ENCODE measurements around the gene ASCC1. TPM values are rescaled to one million over a fixed set of nuclear protein-coding genes. Genes with fewer than 3 reads are reported as not detected.
A peak's percentile ranks its signal among the peaks of the same experiment; 100 is the strongest.
"Not testable (repeated sequence)": the region's sequence is repeated elsewhere in the genome, so short reads cannot be mapped to it uniquely, and the experiment has no call there.

ASCC1 gene
- total and polyA plus RNA-seq, 2 of the 13 experiments (the other 11 are each of a cell fraction or from before 2014, with no cell fraction given), result 21.6 to 30.1 TPM

DNA sequence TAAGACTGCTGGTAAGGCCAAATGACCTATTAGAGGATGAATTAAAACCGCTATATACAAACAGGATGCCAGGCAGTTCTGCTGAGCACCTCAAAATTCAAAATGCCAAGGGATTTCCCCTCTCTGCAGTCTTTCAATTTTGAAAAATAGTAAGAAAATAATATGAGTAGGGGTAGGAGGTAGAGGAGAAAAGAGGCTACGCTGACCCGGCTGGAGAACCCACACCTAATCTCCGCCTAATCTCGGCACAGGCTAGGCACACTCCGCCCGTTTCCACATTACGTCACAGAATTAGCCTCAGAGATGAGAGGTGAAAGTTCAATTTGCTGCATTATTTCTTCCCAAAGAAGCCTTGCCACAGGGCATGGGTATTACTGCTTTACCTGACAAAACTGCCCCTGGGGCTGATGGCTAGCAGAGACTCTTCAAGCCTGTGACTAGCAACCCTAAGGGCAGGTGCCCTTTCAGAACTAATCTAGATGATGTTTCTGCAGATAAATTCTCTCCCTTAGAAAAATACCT is 106.4 kb downstream of the ASCC1 start (continued):
- TF ChIP-seq SYNCRIP (IDR thresholded peaks at IDR 0.05; ENCODE audit: insufficient read depth, low read depth, low read length), result no peak

DNA sequence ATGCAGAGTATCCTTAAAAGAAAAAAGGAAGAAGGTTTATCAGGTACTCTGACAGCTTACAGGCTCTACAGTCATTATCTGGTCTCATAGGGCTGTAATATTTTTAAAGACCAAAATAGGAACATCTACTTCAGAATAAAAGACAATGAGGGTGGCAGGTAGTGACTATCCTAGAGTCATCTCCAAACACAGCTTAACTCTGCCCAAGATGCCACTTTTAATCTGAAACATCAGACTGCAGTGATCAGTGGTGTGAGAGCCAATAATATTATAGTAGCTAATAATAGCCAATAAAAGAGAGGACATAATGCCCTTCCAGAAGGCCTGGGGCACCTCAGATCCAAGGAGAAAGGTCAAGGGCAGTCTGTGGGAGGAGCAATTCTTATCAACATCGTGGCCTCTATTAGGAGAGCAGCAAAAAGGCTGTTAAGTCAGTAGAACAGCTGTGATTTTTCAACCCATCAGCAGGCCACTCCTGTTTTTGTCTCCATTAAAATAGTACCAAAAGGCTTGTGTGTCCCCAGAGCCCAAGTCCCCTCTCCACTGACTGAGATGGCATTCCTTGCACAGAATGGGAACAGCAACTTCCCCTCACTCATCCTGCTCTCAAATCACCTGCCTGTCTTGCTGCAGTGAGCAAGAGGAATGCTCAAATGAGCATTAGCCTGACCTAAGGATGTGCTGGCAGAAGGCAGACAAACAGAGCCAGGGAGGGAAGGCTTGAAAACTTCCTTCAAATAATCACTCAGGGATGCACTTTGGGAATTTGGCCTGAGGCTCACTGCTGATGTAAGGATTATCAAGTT is 107.0 kb downstream of the ASCC1 start:
- H3K4me1 ChIP-seq (ENCODE audit: insufficient read depth, low read length), result peaks cover 49% of the 10 kb centered on the region
- no TSS peak for BruUV-seq (replicated peaks)
- no peaks in the 10 kb centered on the region for H3K9me3 ChIP-seq (ENCODE audit: low read length)
- H2AFZ ChIP-seq (ENCODE audit: low read length), result no peak overlapping the region
- no peak for ATAC-seq
- H4K20me1 ChIP-seq (ENCODE audit: insufficient read depth, low read length), result no peaks in the 10 kb centered on the region
- no peak for DNase-seq (ENCODE audit: low spot score)
- H3K79me2 ChIP-seq (ENCODE audit: insufficient read depth, low read length), result no peaks in the 10 kb centered on the region
- FAIRE-seq, result no peak
- intact Hi-C loops (cut with micrococcal nuclease; ENCODE audit: unreplicated experiment) (loop anchor here (10.0 kb wide), 1 partner anchor 66 kb away; no protein-coding TSS in a partner anchor), in situ Hi-C loops (cut with HindIII; ENCODE audit: extremely low pct_ligation_motif_present, low pct_unique_long_range_greater_than_20kb) (no loop called here)
- H3K27ac ChIP-seq (ENCODE audit: extremely low read length, insufficient read depth, low read length), result no peak overlapping the region
- H3K9ac ChIP-seq (ENCODE audit: insufficient read depth, low read depth, low read length), result no peak overlapping the region
- no peaks in the 10 kb centered on the region for H3K27me3 ChIP-seq (ENCODE audit: control insufficient read depth in 1 of 2, insufficient read depth in 2 of 2, low read length in 2 of 2)
- WGBS (ENCODE audit: low lambda C conversion rate), result 17% methylated on average over 1 of the region's 1 CpG
- TF ChIP-seq GFI1 (CRISPR knock-in tag; IDR thresholded peaks at IDR 0.05; ENCODE audit: borderline replicate concordance) (peak; percentile 64), ZNF234 (CRISPR knock-in tag; conservative IDR thresholded peaks at IDR 0.05) (no peak), RAD21 (CRISPR knock-in tag; IDR thresholded peaks at IDR 0.05) (no peak), RFX3 (CRISPR knock-in tag; IDR thresholded peaks at IDR 0.05) (no peak), SIX1 (CRISPR knock-in tag; IDR thresholded peaks at IDR 0.05; ENCODE audit: borderline replicate concordance) (no peak), ZBTB7B (CRISPR knock-in tag; IDR thresholded peaks at IDR 0.05) (no peak)
- H3K4me3 ChIP-seq (replicated peaks in 1 of 3; ENCODE audit: insufficient read depth in 1 of 3, low read depth in 2 of 3, low read length in 3 of 3), result no peak overlapping the region
- H3K36me3 ChIP-seq (replicated peaks in 1 of 2; ENCODE audit: control insufficient read depth in 1 of 2, insufficient read depth in 2 of 2, low read length in 2 of 2), result no peaks in the 10 kb centered on the region; a peak in 2 of 5 replicates
- H3K4me2 ChIP-seq (ENCODE audit: low read depth, low read length), result no peak overlapping the region
- POLR2A ChIA-PET, result interaction anchor here (1.2 kb wide), 1 partner anchor 212 kb away, joined by 4 read pairs; no protein-coding TSS in a partner anchor
- CTCF ChIA-PET (ENCODE audit: low intra/inter-chr PET ratio, low total read pairs), result no interaction called here

DNA sequence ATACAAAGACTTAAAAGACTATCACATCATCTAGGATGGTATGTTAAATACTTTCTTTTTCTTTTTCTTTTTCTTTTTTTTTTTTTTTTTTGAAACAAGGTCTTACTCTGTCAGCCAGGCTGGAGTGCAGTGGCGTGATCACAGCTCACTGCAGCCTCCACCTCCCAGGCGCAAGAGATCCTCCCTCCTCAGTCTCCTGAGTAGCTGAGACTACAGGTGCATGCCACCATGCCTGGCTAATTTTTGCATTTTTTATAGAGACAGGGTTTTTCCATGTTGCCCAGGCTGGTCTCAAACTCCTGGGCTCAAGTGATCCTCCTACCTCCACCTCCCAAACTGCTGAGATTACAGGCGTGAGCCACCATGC is 108.1 kb downstream of the ASCC1 start:
- H3K4me3 ChIP-seq (replicated peaks in 1 of 3; ENCODE audit: insufficient read depth in 1 of 3, low read depth in 2 of 3, low read length in 3 of 3); CTCF ChIA-PET (ENCODE audit: low intra/inter-chr PET ratio, low total read pairs); FAIRE-seq; H3K9me3 ChIP-seq (ENCODE audit: low read length); H4K20me1 ChIP-seq (ENCODE audit: insufficient read depth, low read length); H3K27me3 ChIP-seq (ENCODE audit: control insufficient read depth in 1 of 2, insufficient read depth in 2 of 2, low read length in 2 of 2); ATAC-seq; H2AFZ ChIP-seq (ENCODE audit: low read length); in situ Hi-C loops (cut with HindIII; ENCODE audit: extremely low pct_ligation_motif_present, low pct_unique_long_range_greater_than_20kb); H3K36me3 ChIP-seq (replicated peaks in 1 of 2; ENCODE audit: control insufficient read depth in 1 of 2, insufficient read depth in 2 of 2, low read length in 2 of 2); H3K9ac ChIP-seq (ENCODE audit: insufficient read depth, low read depth, low read length); H3K27ac ChIP-seq (ENCODE audit: extremely low read length, insufficient read depth, low read length); BruUV-seq (replicated peaks); DNase-seq (ENCODE audit: low spot score); H3K4me2 ChIP-seq (ENCODE audit: low read depth, low read length); H3K79me2 ChIP-seq (ENCODE audit: insufficient read depth, low read length): not testable (repeated sequence)
- H3K4me1 ChIP-seq (ENCODE audit: insufficient read depth, low read length), result peaks cover 52% of the 10 kb centered on the region
- intact Hi-C loops (cut with micrococcal nuclease; ENCODE audit: unreplicated experiment), result loop anchor here (10.0 kb wide), 1 partner anchor 67 kb away; no protein-coding TSS in a partner anchor
- POLR2A ChIA-PET, result interaction anchor here (1.2 kb wide), 1 partner anchor 213 kb away, joined by 4 read pairs; no protein-coding TSS in a partner anchor
- WGBS (ENCODE audit: low lambda C conversion rate), result 97% methylated on average over 3 of the region's 3 CpGs

Measured in HepG2 (cell line).